Measurements from ENCODE around the gene URB1.

The URB1 gene

GRCh38 chr21:32348604-32349332, 44.0 kb downstream of the URB1 start:
- H3K27ac ChIP-seq = no peak overlapping the region
- no peak overlapping the region for H3K4me3 ChIP-seq
- no peak for DNase-seq (ENCODE audit: low read depth, low spot score)
- H3K9ac ChIP-seq (ENCODE audit: insufficient read length) = no peak overlapping the region
- peaks cover 100% of the 10 kb centered on the region for H3K36me3 ChIP-seq (ENCODE audit: insufficient read depth, low read length)
- TF ChIP-seq POLR2AphosphoS5 (IDR thresholded peaks at IDR 0.05; ENCODE audit: borderline replicate concordance, low read depth, low read length) (no peak), FOXP2 (optimal IDR thresholded peaks at IDR 0.05; ENCODE audit: control extremely low read depth, extremely low read length, insufficient read depth) (no peak), EZH2 (IDR thresholded peaks at IDR 0.05) (no peak)
- H3K9me3 ChIP-seq (ENCODE audit: low read depth, low read length) = 0 out of 2 replicates have a peak, but pooled peaks cover 3% of the 10 kb centered on the region

DNA sequence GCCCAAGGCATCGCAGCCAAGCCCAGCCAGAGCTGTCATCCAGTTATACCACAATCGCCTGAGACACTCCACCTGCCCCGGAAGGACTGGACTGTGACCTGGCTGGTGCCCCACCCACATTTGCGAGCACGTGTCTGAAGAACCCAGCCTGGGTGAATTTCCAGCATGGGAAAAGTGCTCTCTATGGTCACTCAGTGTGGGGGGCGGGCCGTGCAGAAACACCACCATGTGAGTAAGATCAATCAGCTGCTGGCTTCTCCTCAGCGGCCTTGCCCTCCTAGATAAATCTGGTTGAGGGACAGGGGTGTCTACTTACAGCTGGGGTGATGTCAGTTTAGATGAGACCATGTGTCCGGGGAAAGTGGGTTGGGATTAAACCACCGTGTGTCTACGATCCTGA, 44.8 kb downstream of the URB1 start:
- Histone ChIP-seq H3K9ac (ENCODE audit: insufficient read length) (no peak overlapping the region), H3K9me3 (ENCODE audit: low read depth, low read length) (0 out of 2 replicates have a peak, but pooled peaks cover 3% of the 10 kb centered on the region), H3K36me3 (ENCODE audit: insufficient read depth, low read length) (peaks cover 100% of the 10 kb centered on the region), H3K4me3 (no peak overlapping the region), H3K27ac (no peak overlapping the region)
- no peak for DNase-seq (ENCODE audit: low read depth, low spot score)
- no peak for TF ChIP-seq FOXP2 (optimal IDR thresholded peaks at IDR 0.05; ENCODE audit: control extremely low read depth, extremely low read length, insufficient read depth)
- TF ChIP-seq EZH2 (IDR thresholded peaks at IDR 0.05) = no peak
- TF ChIP-seq POLR2AphosphoS5 (IDR thresholded peaks at IDR 0.05; ENCODE audit: borderline replicate concordance, low read depth, low read length) = no peak

GRCh38 chr21:32347351-32347750, 45.5 kb downstream of the URB1 start:
- Histone ChIP-seq H3K27ac (no peak overlapping the region), H3K9me3 (ENCODE audit: low read depth, low read length) (0 out of 2 replicates have a peak, but pooled peaks cover 3% of the 10 kb centered on the region), H3K36me3 (ENCODE audit: insufficient read depth, low read length) (peaks cover 94% of the 10 kb centered on the region), H3K9ac (ENCODE audit: insufficient read length) (no peak overlapping the region), H3K4me3 (no peak overlapping the region)
- TF ChIP-seq POLR2AphosphoS5 (IDR thresholded peaks at IDR 0.05; ENCODE audit: borderline replicate concordance, low read depth, low read length) = no peak
- TF ChIP-seq FOXP2 (optimal IDR thresholded peaks at IDR 0.05; ENCODE audit: control extremely low read depth, extremely low read length, insufficient read depth) = no peak
- TF ChIP-seq EZH2 (IDR thresholded peaks at IDR 0.05) = no peak
- DNase-seq (ENCODE audit: low read depth, low spot score) = no peak

DNA sequence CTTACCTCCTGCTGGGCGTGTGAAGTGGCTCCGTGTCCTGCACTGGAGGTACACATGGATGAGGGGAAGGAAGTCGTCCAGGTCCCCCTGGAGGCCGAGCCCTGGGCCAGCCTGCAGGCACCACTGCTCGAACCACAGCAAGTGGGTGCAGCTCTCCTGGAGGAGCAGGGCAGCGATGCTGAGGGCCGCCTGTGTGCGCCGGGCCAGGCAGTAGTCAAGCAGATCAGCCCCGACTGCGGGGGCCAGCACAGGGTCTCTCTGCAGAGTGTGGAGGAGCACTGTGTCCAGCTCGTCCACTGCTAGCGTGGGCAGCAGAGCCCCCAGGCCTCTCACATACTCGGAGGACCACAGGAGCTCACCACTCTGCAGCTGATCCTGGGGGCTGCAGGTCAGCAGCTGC, 45.9 kb downstream of the URB1 start:
- Histone ChIP-seq H3K9ac (ENCODE audit: insufficient read length) (no peak overlapping the region), H3K36me3 (ENCODE audit: insufficient read depth, low read length) (peaks cover 94% of the 10 kb centered on the region), H3K9me3 (ENCODE audit: low read depth, low read length) (0 out of 2 replicates have a peak, but pooled peaks cover 3% of the 10 kb centered on the region), H3K27ac (no peak overlapping the region), H3K4me3 (no peak overlapping the region)
- TF ChIP-seq FOXP2 (optimal IDR thresholded peaks at IDR 0.05; ENCODE audit: control extremely low read depth, extremely low read length, insufficient read depth) (no peak), EZH2 (IDR thresholded peaks at IDR 0.05) (no peak), POLR2AphosphoS5 (IDR thresholded peaks at IDR 0.05; ENCODE audit: borderline replicate concordance, low read depth, low read length) (no peak)
- no peak for DNase-seq (ENCODE audit: low read depth, low spot score)

DNA sequence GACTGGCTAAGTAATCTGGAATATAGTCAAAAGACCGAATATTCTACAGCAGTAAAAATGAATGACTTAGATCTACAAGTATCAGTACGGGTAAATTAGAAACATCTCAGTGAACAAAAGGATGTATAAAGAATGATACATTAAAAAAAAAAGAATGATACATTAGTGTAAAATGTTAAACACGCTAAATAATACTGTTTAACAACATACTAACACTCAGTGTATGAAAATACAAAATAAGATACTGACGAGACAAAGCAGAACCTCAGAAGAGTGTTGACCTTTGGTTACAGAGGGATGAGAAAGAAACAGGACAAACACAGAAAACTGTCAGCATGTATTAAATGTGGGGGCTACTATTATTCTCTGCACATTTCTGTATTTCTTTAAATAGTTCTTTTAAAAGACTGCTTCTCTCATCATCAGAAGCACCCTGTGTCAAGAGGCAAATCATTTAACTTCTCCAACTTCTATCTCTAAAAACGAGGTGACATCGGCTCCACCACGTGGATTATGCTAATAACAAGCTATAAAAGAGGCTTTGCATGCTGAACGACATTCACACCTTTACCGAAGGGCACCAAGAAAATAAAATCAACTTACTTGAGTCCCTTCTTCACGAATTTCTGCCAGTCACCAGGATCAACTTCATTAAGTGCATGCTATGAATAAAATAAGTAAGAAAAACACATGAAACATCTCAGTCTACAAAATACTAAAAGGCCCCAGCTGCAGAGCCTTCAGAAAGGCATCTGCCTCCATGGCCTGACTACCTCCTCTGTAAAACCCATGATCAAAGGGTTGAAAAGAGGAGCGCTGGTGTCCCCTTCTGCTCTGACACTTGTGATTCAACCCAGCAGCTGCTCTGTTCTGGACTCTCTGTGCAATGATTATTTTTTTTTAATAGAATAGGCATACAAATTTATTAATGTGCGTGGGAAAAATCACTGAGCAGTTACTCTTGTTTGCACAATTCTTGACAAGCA, 51.7 kb downstream of the URB1 start:
- Histone ChIP-seq H3K27ac (no peak overlapping the region), H3K9ac (ENCODE audit: insufficient read length) (no peak overlapping the region), H3K36me3 (ENCODE audit: insufficient read depth, low read length) (peaks cover 87% of the 10 kb centered on the region), H3K9me3 (ENCODE audit: low read depth, low read length) (0 out of 2 replicates have a peak, but pooled peaks cover 3% of the 10 kb centered on the region), H3K4me3 (no peak overlapping the region)
- no peak for DNase-seq (ENCODE audit: low read depth, low spot score)
- TF ChIP-seq EZH2 (IDR thresholded peaks at IDR 0.05) = no peak
- TF ChIP-seq FOXP2 (optimal IDR thresholded peaks at IDR 0.05; ENCODE audit: control extremely low read depth, extremely low read length, insufficient read depth) = no peak
- TF ChIP-seq POLR2AphosphoS5 (IDR thresholded peaks at IDR 0.05; ENCODE audit: borderline replicate concordance, low read depth, low read length) = no peak

DNA sequence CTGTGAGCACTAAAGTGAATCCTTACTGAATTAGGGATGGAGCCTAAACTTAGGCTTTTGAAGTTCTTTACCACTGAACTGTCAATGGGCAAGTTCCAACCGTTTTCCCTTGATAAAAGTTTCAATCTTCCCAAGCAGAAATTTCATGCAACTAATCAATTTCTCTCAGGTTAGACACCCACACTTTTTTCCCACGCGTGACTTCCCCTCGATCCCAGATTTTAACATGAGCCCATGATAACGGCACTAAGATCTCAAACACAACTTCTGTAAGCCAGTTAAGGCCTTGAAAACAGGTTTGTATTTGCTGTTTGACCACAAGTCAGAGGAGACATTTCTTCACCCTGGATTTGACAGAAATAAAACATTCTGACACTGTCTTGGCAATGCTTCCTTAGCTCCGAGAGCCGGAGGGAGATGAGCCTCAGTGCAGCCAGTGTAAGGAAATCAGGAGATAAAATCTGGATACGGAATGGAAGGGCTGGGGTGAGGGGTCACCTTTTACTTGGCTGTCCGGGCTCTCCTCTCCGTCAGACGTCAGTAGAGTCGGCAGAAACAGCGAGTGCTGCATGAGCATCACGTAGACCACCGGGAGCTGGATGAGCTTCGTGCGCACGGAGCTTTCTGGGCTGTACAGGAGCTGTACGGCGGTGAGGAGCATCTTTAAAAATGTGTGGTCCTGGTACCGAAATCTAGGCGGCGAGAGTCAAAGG, 54.4 kb downstream of the URB1 start:
- peaks cover 86% of the 10 kb centered on the region for H3K36me3 ChIP-seq (ENCODE audit: insufficient read depth, low read length)
- DNase-seq (ENCODE audit: low read depth, low spot score) = no peak
- H3K27ac ChIP-seq = no peak overlapping the region
- H3K9ac ChIP-seq (ENCODE audit: insufficient read length) = no peak overlapping the region
- H3K4me3 ChIP-seq = no peak overlapping the region
- no peaks in the 10 kb centered on the region for H3K9me3 ChIP-seq (ENCODE audit: low read depth, low read length)
- TF ChIP-seq EZH2 (IDR thresholded peaks at IDR 0.05) (no peak), FOXP2 (optimal IDR thresholded peaks at IDR 0.05; ENCODE audit: control extremely low read depth, extremely low read length, insufficient read depth) (no peak), POLR2AphosphoS5 (IDR thresholded peaks at IDR 0.05; ENCODE audit: borderline replicate concordance, low read depth, low read length) (no peak)

DNA sequence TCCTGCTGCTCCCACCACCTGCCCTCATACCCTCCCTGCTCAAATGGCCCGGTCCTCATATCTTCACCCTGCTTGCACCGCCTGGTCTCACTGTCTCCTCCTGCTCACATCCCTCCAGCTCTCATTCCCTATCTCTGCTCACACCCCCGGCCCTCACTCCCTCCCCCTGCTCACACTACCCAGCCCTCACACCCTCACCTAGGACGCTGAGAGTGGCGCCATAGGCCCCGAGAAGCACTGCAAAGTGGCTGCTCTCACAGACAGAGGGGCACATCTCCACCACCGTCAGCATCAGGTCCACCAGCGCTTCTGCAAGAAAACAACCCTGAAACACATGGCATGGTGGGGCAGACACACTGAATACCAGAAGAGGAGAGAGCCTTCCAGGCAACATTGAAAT, 55.6 kb downstream of the URB1 start:
- Histone ChIP-seq H3K9me3 (ENCODE audit: low read depth, low read length) (no peaks in the 10 kb centered on the region; the same call in 1 of the 2 replicates), H3K4me3 (no peak overlapping the region), H3K27ac (no peak overlapping the region), H3K9ac (ENCODE audit: insufficient read length) (no peak overlapping the region), H3K36me3 (ENCODE audit: insufficient read depth, low read length) (peaks cover 92% of the 10 kb centered on the region)
- TF ChIP-seq EZH2 (IDR thresholded peaks at IDR 0.05) = no peak
- TF ChIP-seq FOXP2 (optimal IDR thresholded peaks at IDR 0.05; ENCODE audit: control extremely low read depth, extremely low read length, insufficient read depth) = no peak
- TF ChIP-seq POLR2AphosphoS5 (IDR thresholded peaks at IDR 0.05; ENCODE audit: borderline replicate concordance, low read depth, low read length) = no peak
- no peak for DNase-seq (ENCODE audit: low read depth, low spot score)

All from SK-N-MC (cell line).